K562 (cell line): ENCODE measurements around the gene NAA80. TPM values are rescaled to one million over a fixed set of nuclear protein-coding genes. Genes with fewer than 3 reads are reported as not detected.
"Not testable (repeated sequence)": the region's sequence is repeated elsewhere in the genome, so short reads cannot be mapped to it uniquely, and the experiment has no call there.

Experiments
- ATAC-seq: fragments of 200-7000 bp; cut with Tn5 transposase; 3 replicates; pipeline ENCODE4 v1.9.1; 2020; ENCODE audit warnings: moderate library complexity
- BruUV-seq: library from RNA; stranded (reverse); fragments of 400-500 nt; replicated peaks from 2 replicates; lab custom pipeline; 2021; lab: Mats Ljungman, UMichigan
- CTCF ChIA-PET: fragments of 300-600 bp; formaldehyde crosslinking; extraction: SDS; loops from one replicate; lab custom pipeline; 2021; ENCODE audit warnings: low intra/inter-chr PET ratio; lab: Yijun Ruan, JAX
- POLR2A ChIA-PET: fragments of 300-600, 350-650 bp; sonication (Branson Sonifier 250); formaldehyde crosslinking; extraction: SDS; loops from one replicate; lab custom pipeline; 2021; ENCODE audit warnings: antibody characterized with exemption, inconsistent platforms; lab: Yijun Ruan, JAX
- DNase-seq, 4 experiments: peaks; one replicate each; pipeline versions ENCODE4 v3.0.0 to v3.0.0-alpha.2; 2011 to 2018; ENCODE audit warnings: low spot score in 3 of 4, mixed read lengths in 3 of 4; ENCODE audit errors: extremely low read depth in 1 of 4
- FAIRE-seq: peaks from 2 replicates; lab custom pipeline; 2011; peaks lifted over from hg19 to GRCh38; lab: Jason Lieb, UNC
- H2AFZ ChIP-seq: 2 replicates; pipeline ENCODE4 v1.6.0; 2011; ENCODE audit warnings: low read depth, low read length, control low read depth, inconsistent platforms
- H3K27ac ChIP-seq: fragments of 200-600 bp; 3 replicates; pipeline ENCODE4 v1.8.0; 2011; ENCODE audit warnings: low read depth, mild to moderate bottlenecking, control low read depth, inconsistent platforms, low read length, moderate library complexity, mixed read lengths; ENCODE audit errors: extremely low read depth
- H3K27me3 ChIP-seq, 2 experiments: fragments of 300-600 bp in 1 of 2; 2 replicates in 1 of 2; 3 replicates in 1 of 2; pipeline versions ENCODE4 v1.6.0 to v1.8.0; 2011; ENCODE audit warnings: inconsistent platforms in 2 of 2, low read length in 2 of 2, mild to moderate bottlenecking in 1 of 2, mixed read lengths in 1 of 2, moderate library complexity in 1 of 2; ENCODE audit not compliant: control insufficient read depth in 2 of 2, insufficient read depth in 2 of 2
- H3K36me3 ChIP-seq: fragments of 300-600 bp; 3 replicates; pipeline ENCODE4 v1.8.0; 2011; ENCODE audit warnings: mild to moderate bottlenecking, low read length, inconsistent platforms; ENCODE audit not compliant: control insufficient read depth, insufficient read depth
- H3K4me1 ChIP-seq, 2 experiments: fragments of 200-600 bp in 1 of 2; replicated peaks in 1 of 2; 2 replicates in 1 of 2; 3 replicates in 1 of 2; pipeline versions ENCODE4 v1.5.1 to v1.8.0; 2011; ENCODE audit warnings: inconsistent platforms in 2 of 2, low read length in 2 of 2, mild to moderate bottlenecking in 1 of 2, mixed read lengths in 1 of 2, moderate library complexity in 1 of 2; ENCODE audit not compliant: control insufficient read depth in 2 of 2, insufficient read depth in 2 of 2
- H3K4me2 ChIP-seq: 2 replicates; pipeline ENCODE4 v1.6.1; 2011; ENCODE audit warnings: low read length, control low read depth, inconsistent platforms, mixed read lengths; ENCODE audit not compliant: insufficient read depth
- H3K4me3 ChIP-seq: fragments of 200-600 bp; sonication (generic), shearing (Covaris generic); 2 replicates; pipeline ENCODE4 v1.5.1; 2016; ENCODE audit warnings: control low read depth, inconsistent platforms
- H3K79me2 ChIP-seq: fragments of 200-600 bp; 3 replicates; pipeline ENCODE4 v1.8.0; 2011; ENCODE audit warnings: low read length, inconsistent platforms; ENCODE audit not compliant: control insufficient read depth, insufficient read depth
- H3K9ac ChIP-seq, 2 experiments: 2 replicates each; pipeline versions ENCODE4 v1.6.0 to v1.6.1; 2011; ENCODE audit warnings: low read depth in 2 of 2, low read length in 2 of 2, control low read depth in 1 of 2, inconsistent platforms in 1 of 2, mild to moderate bottlenecking in 1 of 2, mixed read lengths in 1 of 2; ENCODE audit not compliant: insufficient read depth in 1 of 2
- H3K9me1 ChIP-seq: one replicate; pipeline ENCODE4 v1.6.0; 2011; ENCODE audit warnings: inconsistent platforms, mild to moderate bottlenecking, low read length, moderate library complexity; ENCODE audit not compliant: control insufficient read depth, insufficient read depth
- H3K9me3 ChIP-seq: replicated peaks from 2 replicates; pipeline ENCODE4 v1.5.1; 2011; ENCODE audit warnings: low read depth, low read length, inconsistent platforms; ENCODE audit not compliant: control insufficient read depth, insufficient read depth
- H4K20me1 ChIP-seq: replicated peaks from 2 replicates; pipeline ENCODE4 v1.6.1; 2011; ENCODE audit warnings: low read length, inconsistent platforms, mixed read lengths; ENCODE audit not compliant: control insufficient read depth, insufficient read depth
- BDP1 ChIP-seq: IDR thresholded peaks from 3 replicates; pipeline ENCODE4 v1.6.1; 2011; ENCODE audit not compliant: insufficient read length, insufficient read depth
- C11orf30 ChIP-seq: fragments of 450-650 bp; IDR thresholded peaks from 2 replicates; pipeline ENCODE4 v1.6.1; 2016; ENCODE audit warnings: low read depth, mild to moderate bottlenecking
- DDX20 ChIP-seq: fragments of 450-650 bp; IDR thresholded peaks from 2 replicates; pipeline ENCODE4 v1.6.1; 2016; ENCODE audit warnings: missing genetic modification characterization, low read depth, mild to moderate bottlenecking, missing compliant biosample characterization, moderate library complexity
- HNRNPK ChIP-seq: fragments of 200-400 bp; formaldehyde crosslinking; IDR thresholded peaks from one replicate; pipeline ENCODE4 v1.6.1; 2018; ENCODE audit warnings: mild to moderate bottlenecking, low read depth, low read length; ENCODE audit not compliant: poor library complexity, severe bottlenecking
- RFX7 ChIP-seq: fragments of 250-450 bp; sonication (Bioruptor Pico); IDR thresholded peaks from 2 replicates; pipeline ENCODE4 v1.5.1; 2021; ENCODE audit warnings: mild to moderate bottlenecking
- SMARCA4 ChIP-seq: fragments of 450-650 bp; IDR thresholded peaks from 2 replicates; pipeline ENCODE4 v1.6.1; 2016
- ZNF121 ChIP-seq: sonication (generic); formaldehyde crosslinking; conservative IDR thresholded peaks from 2 replicates; pipeline ENCODE4 v1.8.0; 2022; ENCODE audit warnings: missing genetic modification reagents
- ZNF780A ChIP-seq: fragments of 250-450 bp; sonication (Bioruptor Pico); IDR thresholded peaks from 2 replicates; pipeline ENCODE4 v1.5.0; 2021; ENCODE audit warnings: mild to moderate bottlenecking
- WGBS: fragments of 100-300 bp; shearing (Covaris generic); methylation state at CpG from one replicate; pipeline ENCODE4 v1.1.6; 2016; ENCODE audit warnings: low coverage, mixed read lengths; ENCODE audit not compliant: insufficient coverage; ENCODE audit errors: missing lambda C conversion rate; 5-methylcytosine and 5-hydroxymethylcytosine counted together
- in situ Hi-C: fragments of 300-500 bp; cut with MboI; formaldehyde crosslinking; loops from 4 replicates; pipeline ENCODE4 v1.15.0; 2018; ENCODE audit warnings: inconsistent platforms, mixed read lengths
- intact Hi-C: fragments of 100-400 bp; cut with micrococcal nuclease; formaldehyde crosslinking; loops from 2 replicates; pipeline ENCODE4 v1.14.2; 2022
- polyA plus RNA-seq, 8 experiments: library from polyadenylated mRNA; depleted of rRNA in 4 of 8; stranded (reverse) in 5 of 8; unstranded in 3 of 8; fragments of >200 nt; fragmentation: Nextera tagmentation in 2 of 8; fragmentation: Illumina TruSeq in 1 of 8; extraction: Ambion mirVana in 2 of 8; extraction: Trizol in 1 of 8; gene quantifications; 2 replicates each; pipeline versions ENCODE4 v1.2.1 to v1.2.3, GENCODE V29; 2011 to 2014; ENCODE audit warnings: inconsistent platforms in 1 of 8, missing spikeins in 1 of 8
- total RNA-seq, 7 experiments: library from RNA; depleted of rRNA in 6 of 7; stranded (reverse); fragments of >200 nt in 6 of 7; fragmentation: Illumina TruSeq in 2 of 7; extraction: Trizol in 2 of 7; gene quantifications; 2 replicates each; pipeline versions ENCODE4 v1.2.1 to v1.2.3, GENCODE V29; 2011 to 2021; ENCODE audit warnings: low replicate concordance in 1 of 7
- TF ChIP-seq, protein P1 (sequence below): IDR thresholded peaks from 2 replicates; pipeline ENCODE4 v1.6.1; 2016; ENCODE audit warnings: missing genetic modification characterization, missing compliant biosample characterization
- TF ChIP-seq, protein P2 (sequence below): fragments of 450-650 bp; formaldehyde crosslinking; IDR thresholded peaks from 2 replicates; pipeline ENCODE4 v1.4.0; 2020; ENCODE audit warnings: mild to moderate bottlenecking, moderate library complexity
- TF ChIP-seq, protein P3 (sequence below): fragments of 250-450 bp; sonication (Bioruptor Pico); IDR thresholded peaks from 2 replicates; pipeline ENCODE4 v1.5.0; 2020; ENCODE audit warnings: mild to moderate bottlenecking, borderline replicate concordance

The NAA80 gene
- total and polyA plus RNA-seq, 9 of the 15 experiments (the other 6 are each of a cell fraction or from before 2014, with no cell fraction given): 0.82 to 24.0 (median 8.6) TPM

DNA sequence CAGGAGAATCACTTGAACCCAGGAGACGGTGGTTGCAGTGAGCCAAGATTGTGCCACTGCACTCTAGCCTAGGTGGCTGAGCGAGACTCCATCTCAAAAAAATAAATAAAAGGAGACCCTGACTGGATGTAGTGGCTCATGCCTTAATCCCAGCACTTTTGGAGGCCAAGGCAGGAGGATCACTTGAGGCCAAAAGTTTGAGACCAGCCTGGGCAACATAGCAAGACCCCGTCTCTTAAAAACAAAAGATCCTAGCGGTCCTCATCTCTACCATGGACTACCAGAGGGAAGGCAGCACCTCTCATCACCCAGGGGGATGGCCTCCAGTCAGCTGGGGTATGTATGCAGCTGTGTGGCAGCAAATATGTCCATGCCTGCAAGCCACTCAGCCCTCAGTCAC lies 37.0 kb downstream of the NAA80 start:
- H3K79me2 ChIP-seq, H3K27ac ChIP-seq, H3K27me3 ChIP-seq, H3K9me1 ChIP-seq, H4K20me1 ChIP-seq, H3K4me2 ChIP-seq, H3K9ac ChIP-seq, H3K4me3 ChIP-seq, FAIRE-seq, in situ Hi-C loops, H3K9me3 ChIP-seq, H2AFZ ChIP-seq, H3K36me3 ChIP-seq, ATAC-seq, CTCF ChIA-PET, intact Hi-C loops, DNase-seq, BruUV-seq: not testable (repeated sequence)
- H3K4me1 ChIP-seq: peaks cover 6 to 44% of the 10 kb centered on the region in 2 experiments; a peak in 4 of 5 replicates
- WGBS: 82% methylated on average over 4 of the region's 4 CpGs
- peak; percentile 78 for TF ChIP-seq ZNF121
- POLR2A ChIA-PET: interaction anchor here (0.9 to 1.4 kb wide), 3 partner anchors 15 to 58 kb away, joined by 3 to 4 read pairs (median 3); no protein-coding TSS in a partner anchor

DNA sequence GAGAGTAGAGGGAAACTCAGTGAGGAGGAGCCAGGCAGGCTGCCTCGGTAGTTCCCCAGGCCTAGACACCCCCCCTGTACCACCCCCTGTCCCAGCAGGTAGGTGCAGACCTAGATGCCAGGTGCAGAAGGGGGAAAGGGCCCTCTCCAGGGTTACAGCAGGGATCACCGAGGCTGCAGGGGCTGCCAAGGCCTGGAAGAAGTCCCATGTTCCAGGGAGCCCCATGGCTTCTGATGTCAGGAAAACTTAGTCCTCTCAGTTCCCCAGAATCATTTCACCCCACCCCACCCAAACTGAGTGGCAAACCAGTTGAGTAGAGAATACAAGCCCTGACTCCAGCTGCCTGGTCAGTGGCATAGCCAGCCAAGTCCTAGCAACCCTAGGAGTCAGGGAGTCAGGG lies 37.7 kb downstream of the NAA80 start:
- DNase-seq (no peak), ATAC-seq (no peak), FAIRE-seq (no peak)
- no peak overlapping the region for H3K27ac ChIP-seq
- no peak overlapping the region for H2AFZ ChIP-seq
- no peak overlapping the region for H3K9ac ChIP-seq
- intact Hi-C loops (no loop called here), in situ Hi-C loops (no loop called here)
- ChIA-PET POLR2A (interaction anchor here (0.6 to 1.4 kb wide), 7 partner anchors 14 to 538 kb away, joined by 3 to 5 read pairs (median 4); partner anchors contain the start of gene GMPPB), CTCF (interaction anchor here (1.4 kb wide), 1 partner anchor 11 kb away, joined by 7 read pairs; no protein-coding TSS in a partner anchor)
- H3K4me3 ChIP-seq: no peak overlapping the region
- H3K4me2 ChIP-seq: no peak overlapping the region
- BruUV-seq: no TSS peak
- no peaks in the 10 kb centered on the region for H3K9me1 ChIP-seq
- H3K79me2 ChIP-seq: peaks cover 3% of the 10 kb centered on the region; the same call in 1 of the 3 replicates
- H3K9me3 ChIP-seq: peaks cover 4% of the 10 kb centered on the region; the same call in 1 of the 2 replicates
- peaks cover 17% of the 10 kb centered on the region; the same call in 2 of the 3 replicates for H3K36me3 ChIP-seq
- H3K4me1 ChIP-seq: peaks cover 6 to 39% of the 10 kb centered on the region in 2 experiments; a peak in 4 of 5 replicates
- WGBS: no CpG with 5 or more reads among the region's 2 CpGs
- H3K27me3 ChIP-seq: no peaks in the 10 kb centered on the region
- H4K20me1 ChIP-seq: no peaks in the 10 kb centered on the region
- TF ChIP-seq, protein P1, sequence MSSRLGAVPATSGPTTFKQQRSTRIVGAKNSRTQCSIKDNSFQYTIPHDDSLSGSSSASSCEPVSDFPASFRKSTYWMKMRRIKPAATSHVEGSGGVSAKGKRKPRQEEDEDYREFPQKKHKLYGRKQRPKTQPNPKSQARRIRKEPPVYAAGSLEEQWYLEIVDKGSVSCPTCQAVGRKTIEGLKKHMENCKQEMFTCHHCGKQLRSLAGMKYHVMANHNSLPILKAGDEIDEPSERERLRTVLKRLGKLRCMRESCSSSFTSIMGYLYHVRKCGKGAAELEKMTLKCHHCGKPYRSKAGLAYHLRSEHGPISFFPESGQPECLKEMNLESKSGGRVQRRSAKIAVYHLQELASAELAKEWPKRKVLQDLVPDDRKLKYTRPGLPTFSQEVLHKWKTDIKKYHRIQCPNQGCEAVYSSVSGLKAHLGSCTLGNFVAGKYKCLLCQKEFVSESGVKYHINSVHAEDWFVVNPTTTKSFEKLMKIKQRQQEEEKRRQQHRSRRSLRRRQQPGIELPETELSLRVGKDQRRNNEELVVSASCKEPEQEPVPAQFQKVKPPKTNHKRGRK (tag): no peak
- TF ChIP-seq C11orf30 (no peak), BDP1 (no peak), ZNF780A (no peak), RFX7 (CRISPR knock-in tag) (no peak), HNRNPK (no peak), DDX20 (no peak), SMARCA4 (no peak)
- TF ChIP-seq, protein P2, sequence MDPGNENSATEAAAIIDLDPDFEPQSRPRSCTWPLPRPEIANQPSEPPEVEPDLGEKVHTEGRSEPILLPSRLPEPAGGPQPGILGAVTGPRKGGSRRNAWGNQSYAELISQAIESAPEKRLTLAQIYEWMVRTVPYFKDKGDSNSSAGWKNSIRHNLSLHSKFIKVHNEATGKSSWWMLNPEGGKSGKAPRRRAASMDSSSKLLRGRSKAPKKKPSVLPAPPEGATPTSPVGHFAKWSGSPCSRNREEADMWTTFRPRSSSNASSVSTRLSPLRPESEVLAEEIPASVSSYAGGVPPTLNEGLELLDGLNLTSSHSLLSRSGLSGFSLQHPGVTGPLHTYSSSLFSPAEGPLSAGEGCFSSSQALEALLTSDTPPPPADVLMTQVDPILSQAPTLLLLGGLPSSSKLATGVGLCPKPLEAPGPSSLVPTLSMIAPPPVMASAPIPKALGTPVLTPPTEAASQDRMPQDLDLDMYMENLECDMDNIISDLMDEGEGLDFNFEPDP (CRISPR knock-in tag): no peak
- TF ChIP-seq, protein P3, sequence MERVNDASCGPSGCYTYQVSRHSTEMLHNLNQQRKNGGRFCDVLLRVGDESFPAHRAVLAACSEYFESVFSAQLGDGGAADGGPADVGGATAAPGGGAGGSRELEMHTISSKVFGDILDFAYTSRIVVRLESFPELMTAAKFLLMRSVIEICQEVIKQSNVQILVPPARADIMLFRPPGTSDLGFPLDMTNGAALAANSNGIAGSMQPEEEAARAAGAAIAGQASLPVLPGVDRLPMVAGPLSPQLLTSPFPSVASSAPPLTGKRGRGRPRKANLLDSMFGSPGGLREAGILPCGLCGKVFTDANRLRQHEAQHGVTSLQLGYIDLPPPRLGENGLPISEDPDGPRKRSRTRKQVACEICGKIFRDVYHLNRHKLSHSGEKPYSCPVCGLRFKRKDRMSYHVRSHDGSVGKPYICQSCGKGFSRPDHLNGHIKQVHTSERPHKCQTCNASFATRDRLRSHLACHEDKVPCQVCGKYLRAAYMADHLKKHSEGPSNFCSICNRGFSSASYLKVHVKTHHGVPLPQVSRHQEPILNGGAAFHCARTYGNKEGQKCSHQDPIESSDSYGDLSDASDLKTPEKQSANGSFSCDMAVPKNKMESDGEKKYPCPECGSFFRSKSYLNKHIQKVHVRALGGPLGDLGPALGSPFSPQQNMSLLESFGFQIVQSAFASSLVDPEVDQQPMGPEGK: no peak
